Smooth muscle cell (in vitro differentiated cells): Measurements from ENCODE around the gene PIK3R5. TPM values are rescaled to one million over a fixed set of nuclear protein-coding genes. Genes with fewer than 3 reads are reported as not detected.

ENCODE experiments used
- DNase-seq: peaks from one replicate; lab custom pipeline; 2025; ENCODE audit not compliant: unreplicated experiment; lab: John Stamatoyannopoulos, UW
- H2AFZ ChIP-seq: fragments of 200-600 bp; sonication (generic); 2 replicates; pipeline ENCODE4 v1.6.0; 2016; ENCODE audit warnings: antibody characterized with exemption, low read depth, mild to moderate bottlenecking
- H3F3A ChIP-seq: fragments of 200-600 bp; sonication (generic); 2 replicates; pipeline ENCODE4 v1.6.0; 2017; ENCODE audit warnings: antibody characterized with exemption, low read depth
- H3K27ac ChIP-seq: fragments of 200-600 bp; sonication (generic); 2 replicates; pipeline ENCODE4 v1.5.1; 2016; ENCODE audit warnings: low read depth, mild to moderate bottlenecking
- H3K27me3 ChIP-seq: fragments of 200-600 bp; sonication (generic); 2 replicates; pipeline ENCODE4 v1.6.1; 2016; ENCODE audit warnings: low read depth, mild to moderate bottlenecking
- H3K36me3 ChIP-seq: fragments of 200-600 bp; sonication (generic); 2 replicates; pipeline ENCODE4 v1.5.1; 2016; ENCODE audit warnings: low read depth
- H3K4me1 ChIP-seq: fragments of 200-600 bp; sonication (generic); 2 replicates; pipeline ENCODE4 v1.5.1; 2016; ENCODE audit warnings: low read depth
- H3K4me2 ChIP-seq: fragments of 200-600 bp; sonication (generic); 2 replicates; pipeline ENCODE4 v1.6.0; 2016; ENCODE audit warnings: mild to moderate bottlenecking
- H3K4me3 ChIP-seq: fragments of 200-600 bp; sonication (generic); 2 replicates; pipeline ENCODE4 v1.5.1; 2016; ENCODE audit warnings: mild to moderate bottlenecking
- H3K79me2 ChIP-seq: fragments of 200-600 bp; sonication (generic); 2 replicates; pipeline ENCODE4 v1.6.0; 2016; ENCODE audit warnings: low read depth, mild to moderate bottlenecking
- H3K9ac ChIP-seq: fragments of 200-600 bp; sonication (generic); 2 replicates; pipeline ENCODE4 v1.6.0; 2016; ENCODE audit warnings: low read depth
- H3K9me3 ChIP-seq: fragments of 200-600 bp; sonication (generic); replicated peaks from 2 replicates; pipeline ENCODE4 v1.5.1; 2016; ENCODE audit warnings: low read depth
- H4K20me1 ChIP-seq: fragments of 200-600 bp; sonication (generic); 2 replicates; pipeline ENCODE4 v1.6.0; 2016; ENCODE audit warnings: low read depth
- CTCF ChIP-seq: fragments of 200-600 bp; sonication (generic); IDR thresholded peaks from 2 replicates; pipeline ENCODE4 v1.5.1; 2017; ENCODE audit warnings: borderline replicate concordance, mild to moderate bottlenecking, antibody characterized with exemption; ENCODE audit not compliant: insufficient read depth, poor library complexity, severe bottlenecking
- WGBS: methylation state at CpG from one replicate; pipeline ENCODE4 v1.1.7; 2016; ENCODE audit warnings: low lambda C conversion rate; 5-methylcytosine and 5-hydroxymethylcytosine counted together
- polyA plus RNA-seq: library from polyadenylated mRNA; unstranded; fragments of >200 nt; fragmentation: Nextera tagmentation; extraction: Ambion mirVana; gene quantifications from 2 replicates; pipeline ENCODE4 v1.2.1, GENCODE V29; 2016
- total RNA-seq: library from RNA; depleted of rRNA; stranded (reverse); fragments of >200 nt; gene quantifications from 2 replicates; pipeline ENCODE4 v1.2.3, GENCODE V29; 2014

PIK3R5 gene
- total and polyA plus RNA-seq, 2 experiments from 2014 or later: not detected

DNA sequence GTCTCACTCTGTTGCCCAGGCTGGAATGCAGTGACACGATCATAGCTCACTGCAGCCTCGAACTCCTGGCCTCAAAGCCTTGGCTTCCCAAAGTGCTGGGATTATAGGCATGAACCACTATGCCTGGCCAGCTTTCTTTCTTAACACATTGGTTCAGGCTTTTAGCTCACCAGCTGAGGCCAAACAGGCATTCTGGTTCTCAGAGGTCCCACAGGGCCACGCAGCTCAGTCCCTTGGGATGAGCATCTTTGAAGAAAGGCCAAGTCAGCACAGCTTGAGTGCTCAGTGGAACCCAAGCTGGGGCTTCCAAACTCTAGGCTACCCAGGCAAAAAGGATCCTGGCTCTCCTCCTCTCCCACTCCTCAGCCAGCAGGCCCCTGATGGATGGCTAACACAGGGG, 2.5 kb downstream of the PIK3R5 start:
- Histone ChIP-seq H3F3A (no peaks in the 10 kb centered on the region), H4K20me1 (no peaks in the 10 kb centered on the region), H3K36me3 (no peaks in the 10 kb centered on the region), H3K27ac (no peak overlapping the region), H3K79me2 (no peaks in the 10 kb centered on the region), H3K9ac (no peak overlapping the region), H2AFZ (no peak overlapping the region), H3K9me3 (no peaks in the 10 kb centered on the region), H3K4me3 (no peak overlapping the region), H3K27me3 (peaks cover 69% of the 10 kb centered on the region), H3K4me1 (no peaks in the 10 kb centered on the region), H3K4me2 (no peak overlapping the region)
- no peak for DNase-seq
- TF ChIP-seq CTCF: no peak
- 95% methylated on average over 3 of the region's 3 CpGs for WGBS

DNA sequence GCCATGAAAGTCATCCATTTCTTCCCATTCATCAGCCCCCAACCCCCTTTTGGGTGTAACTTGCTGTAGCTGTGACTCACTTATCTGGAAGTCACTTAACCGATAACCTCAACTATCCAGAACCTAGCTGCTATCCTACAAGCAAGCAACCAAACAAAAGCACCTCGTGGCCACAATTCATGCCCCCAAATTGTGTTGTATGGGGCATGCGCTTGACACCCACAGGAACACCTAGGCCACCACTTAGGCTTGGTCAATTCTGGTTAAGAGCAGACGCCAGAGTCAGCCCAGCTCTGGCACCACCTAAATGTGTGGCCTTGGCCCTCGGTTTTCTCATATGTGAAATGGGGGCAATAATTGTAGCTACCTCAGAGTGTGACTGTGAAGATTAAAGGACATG, 3.7 kb downstream of the PIK3R5 start:
- WGBS: 92% methylated on average over 5 of the region's 5 CpGs
- no peak overlapping the region for H2AFZ ChIP-seq
- H4K20me1 ChIP-seq: no peaks in the 10 kb centered on the region
- no peaks in the 10 kb centered on the region for H3K79me2 ChIP-seq
- no peak overlapping the region for H3K4me3 ChIP-seq
- H3K27me3 ChIP-seq: peaks cover 62% of the 10 kb centered on the region
- no peaks in the 10 kb centered on the region for H3K4me1 ChIP-seq
- no peaks in the 10 kb centered on the region for H3K36me3 ChIP-seq
- H3F3A ChIP-seq: no peaks in the 10 kb centered on the region
- H3K27ac ChIP-seq: no peak overlapping the region
- H3K9me3 ChIP-seq: no peaks in the 10 kb centered on the region
- no peak for TF ChIP-seq CTCF
- H3K4me2 ChIP-seq: no peak overlapping the region
- no peak for DNase-seq
- no peak overlapping the region for H3K9ac ChIP-seq

DNA sequence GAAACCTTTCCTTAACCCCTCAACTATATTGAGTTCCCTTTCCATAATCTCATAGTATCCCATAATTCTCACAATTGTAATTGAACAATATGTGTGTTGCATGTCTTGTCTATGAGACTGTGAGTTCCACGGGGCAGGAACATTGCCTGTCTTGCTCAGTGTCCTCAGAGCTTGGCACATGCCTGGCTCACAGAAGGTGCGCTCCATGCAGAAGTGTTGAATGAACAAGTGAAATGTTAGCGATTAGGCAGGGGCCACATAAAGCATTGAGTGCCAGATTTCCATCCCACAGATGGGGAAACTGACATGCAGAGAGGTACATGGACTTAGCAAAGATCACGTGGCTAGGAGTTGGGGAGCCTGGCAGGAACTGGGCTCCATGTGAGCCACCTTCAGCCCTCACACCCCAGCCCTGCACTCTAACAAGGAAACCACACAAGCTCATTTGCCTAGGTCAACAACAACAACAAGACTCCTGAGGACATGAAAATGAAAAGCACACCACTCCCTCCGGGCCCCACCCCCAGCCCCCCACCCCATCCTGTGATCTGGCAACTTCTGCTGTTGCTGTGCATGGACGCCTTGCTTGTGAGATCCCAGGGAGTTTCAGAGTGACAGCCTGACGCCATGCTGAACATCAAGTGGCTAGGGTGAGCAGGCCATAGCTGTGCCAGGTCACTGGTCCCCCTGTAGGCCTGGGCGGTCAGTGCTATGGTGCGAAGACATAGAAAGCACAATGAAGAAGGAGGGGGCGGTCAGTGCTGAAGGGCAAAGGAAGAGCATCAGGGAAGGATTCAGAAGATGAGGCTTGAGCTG, 5.0 kb downstream of the PIK3R5 start:
- Histone ChIP-seq H3K27me3 (peaks cover 49% of the 10 kb centered on the region), H3F3A (no peaks in the 10 kb centered on the region), H3K4me1 (no peaks in the 10 kb centered on the region), H3K36me3 (no peaks in the 10 kb centered on the region), H3K4me2 (no peak overlapping the region), H3K9ac (no peak overlapping the region), H3K27ac (no peak overlapping the region), H2AFZ (no peak overlapping the region), H4K20me1 (no peaks in the 10 kb centered on the region), H3K79me2 (no peaks in the 10 kb centered on the region), H3K4me3 (no peak overlapping the region), H3K9me3 (no peaks in the 10 kb centered on the region)
- WGBS: 82% methylated on average over 10 of the region's 10 CpGs
- DNase-seq: no peak
- no peak for TF ChIP-seq CTCF
